T-cell (primary cell): ENCODE measurements around the gene CLHC1. TPM values are rescaled to one million over a fixed set of nuclear protein-coding genes. Genes with fewer than 3 reads are reported as not detected.
A peak's percentile ranks its signal among the peaks of the same experiment; 100 is the strongest.
"Not testable (repeated sequence)": the region's sequence is repeated elsewhere in the genome, so short reads cannot be mapped to it uniquely, and the experiment has no call there.

Experiments
- ATAC-seq, 4 experiments: fragments of 200-7000 bp in 3 of 4; fragments of 150-1000 bp in 1 of 4; cut with Tn5 transposase; replicated peaks in 1 of 4; 1 replicate in 3 of 4; 2 replicates in 1 of 4; pipeline ENCODE4 v1.10.0; 2021; ENCODE audit warnings: moderate library complexity in 3 of 4, mild to moderate bottlenecking in 2 of 4, moderate number of reproducible peaks in 1 of 4
- CTCF ChIA-PET, 2 donors: fragments of 300-600 bp; sonication (Branson Sonifier 250); formaldehyde crosslinking; loops; one replicate each; lab custom pipeline; 2022; ENCODE audit warnings: antibody characterized with exemption in 2 of 2; lab: Charles Lee
- POLR2A ChIA-PET, 2 donors: fragments of 300-600 bp; sonication (Branson Sonifier 250); formaldehyde crosslinking; loops; one replicate each; lab custom pipeline; 2022; ENCODE audit warnings: antibody characterized with exemption in 2 of 2; lab: Charles Lee
- DNase-seq, 35 experiments: peaks; one replicate each; pipeline versions ENCODE4 v3.0.0 to v3.0.0-alpha.2; 2013 to 2023
- H3K27ac ChIP-seq: one replicate; pipeline ENCODE4 v1.5.1; 2013; ENCODE audit warnings: low read length
- H3K27me3 ChIP-seq, 2 experiments: replicated peaks in 1 of 2; 1 replicate in 1 of 2; 2 replicates in 1 of 2; pipeline versions ENCODE4 v1.6.1 to v1.7.0; 2013; ENCODE audit warnings: low read length in 1 of 2, mixed read lengths in 1 of 2; ENCODE audit not compliant: control insufficient read depth in 2 of 2, insufficient read depth in 2 of 2; ENCODE audit errors: extremely low read depth in 1 of 2
- H3K36me3 ChIP-seq, 2 donors: 1 replicate in 1 of 2; 2 replicates in 1 of 2; pipeline versions ENCODE4 v1.6.1 to v1.7.0; 2013; ENCODE audit warnings: low read length in 1 of 2; ENCODE audit not compliant: control insufficient read depth in 2 of 2, insufficient read depth in 1 of 2; ENCODE audit errors: extremely low read depth in 1 of 2
- H3K4me1 ChIP-seq, 2 experiments: 1 replicate in 1 of 2; 2 replicates in 1 of 2; pipeline versions ENCODE4 v1.6.1 to v1.7.0; 2013; ENCODE audit warnings: low read length in 2 of 2, mixed read lengths in 1 of 2; ENCODE audit not compliant: insufficient read depth in 2 of 2, control insufficient read depth in 1 of 2; ENCODE audit errors: extremely low read depth in 1 of 2
- H3K4me3 ChIP-seq, 2 donors: 1 replicate in 1 of 2; 2 replicates in 1 of 2; pipeline versions ENCODE4 v1.5.1 to v1.7.0; 2013; ENCODE audit warnings: mild to moderate bottlenecking in 2 of 2, low read length in 1 of 2, moderate library complexity in 1 of 2; ENCODE audit not compliant: control insufficient read depth in 1 of 2; ENCODE audit errors: extremely low read depth in 1 of 2
- H3K9me3 ChIP-seq: 2 replicates; pipeline ENCODE4 v1.7.0; 2013
- H3K27ac Mint-ChIP-seq, 2 donors: one replicate each; pipeline ENCODE4 v1.8.0; 2020 to 2021; ENCODE audit warnings: mild to moderate bottlenecking in 2 of 2, mixed read lengths in 2 of 2
- H3K27me3 Mint-ChIP-seq, 2 donors: one replicate each; pipeline ENCODE4 v1.8.0; 2021 to 2022; ENCODE audit warnings: mixed read lengths in 2 of 2
- H3K36me3 Mint-ChIP-seq: one replicate; pipeline ENCODE4 v1.8.0; 2021; ENCODE audit warnings: mixed read lengths
- H3K4me1 Mint-ChIP-seq, 3 donors: one replicate each; pipeline ENCODE4 v1.8.0; 2020 to 2022; ENCODE audit warnings: mixed read lengths in 3 of 3, mild to moderate bottlenecking in 1 of 3
- H3K4me3 Mint-ChIP-seq, 3 donors: one replicate each; pipeline ENCODE4 v1.8.0; 2020 to 2022; ENCODE audit warnings: mild to moderate bottlenecking in 3 of 3, mixed read lengths in 3 of 3, moderate library complexity in 3 of 3
- H3K9me3 Mint-ChIP-seq, 3 donors: one replicate each; pipeline ENCODE4 v1.8.0; 2020 to 2022; ENCODE audit warnings: mixed read lengths in 3 of 3
- WGBS: methylation state at CpG from one replicate; pipeline ENCODE4 v1.1.5; 2013; ENCODE audit warnings: missing lambda C conversion rate; ENCODE audit not compliant: insufficient coverage; 5-methylcytosine and 5-hydroxymethylcytosine counted together
- total RNA-seq, 35 experiments: library from RNA in 6 of 35; stranded (reverse) in 6 of 35; fragments of 120-200 nt in 1 of 35; gene quantifications; one replicate each; pipeline versions ENCODE4 v1.2.1 to v1.2.4 and lab custom pipeline; 2013 to 2026

Gene CLHC1
- total RNA-seq, 5 donors from 2014 or later (not counting 1 experiment from before 2014, with no cell fraction given), result 5.7 to 14.3 (median 9.2) TPM

- peak overlapping the region; percentile 98 to 100 (median 99) for H3K4me3 Mint-ChIP-seq
- peaks cover 0 to 5% (median 0%) of the 10 kb centered on the region in 3 donors for H3K9me3 Mint-ChIP-seq
- H3K36me3 Mint-ChIP-seq, result peaks cover 20% of the 10 kb centered on the region
- Histone ChIP-seq H3K4me3 (no peak overlapping the region), H3K4me1 (peaks cover 25 to 35% of the 10 kb centered on the region in 2 experiments), H3K36me3 (peaks cover 0 to 23% of the 10 kb centered on the region in 2 donors), H3K9me3 (no peaks in the 10 kb centered on the region), H3K27me3 (no peaks in the 10 kb centered on the region), H3K27ac (no peak overlapping the region)
- peaks cover 69 to 70% (median 69%) of the 10 kb centered on the region in 3 donors for H3K4me1 Mint-ChIP-seq
- H3K27ac Mint-ChIP-seq, result peak overlapping the region; percentile 12 to 45
- POLR2A ChIA-PET, result no interaction called here
- 100% methylated on average over 3 of the region's 3 CpGs for WGBS
- ATAC-seq (no peak), DNase-seq (no peak)
- H3K27me3 Mint-ChIP-seq, result no peaks in the 10 kb centered on the region
- CTCF ChIA-PET, result no interaction called here
Measured at GRCh38 chr2:55230551-55230950, 1.5 kb downstream of the CLHC1 start.

DNA sequence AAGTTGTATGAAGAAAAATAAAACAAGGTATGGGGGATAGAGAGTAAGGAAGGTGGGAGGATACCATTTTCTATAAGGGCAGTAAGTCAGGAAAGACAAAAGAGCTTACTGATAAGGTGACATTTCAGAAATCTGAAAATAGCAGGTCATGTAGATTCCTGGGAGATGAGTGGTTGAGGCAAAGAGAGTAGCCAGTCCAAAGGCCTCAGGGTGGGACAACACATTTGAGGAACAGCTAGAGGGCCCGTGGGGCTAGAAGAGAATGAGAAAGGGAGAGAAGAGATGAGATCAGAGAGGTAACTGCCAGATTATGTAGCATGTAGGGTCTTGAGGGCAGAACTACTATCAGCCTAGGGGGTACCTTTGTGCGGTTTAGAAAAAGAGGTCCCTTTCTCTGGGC is 2.9 kb downstream of the CLHC1 start:
- Histone ChIP-seq H3K4me1 (peaks cover 20 to 37% of the 10 kb centered on the region in 2 experiments), H3K36me3 (peaks cover 4 to 9% of the 10 kb centered on the region in 2 donors), H3K4me3 (no peak overlapping the region), H3K27me3 (no peaks in the 10 kb centered on the region), H3K27ac (no peak overlapping the region), H3K9me3 (no peaks in the 10 kb centered on the region)
- no peak overlapping the region for H3K4me3 Mint-ChIP-seq
- no peaks in the 10 kb centered on the region for H3K27me3 Mint-ChIP-seq
- POLR2A ChIA-PET, result no interaction called here
- peaks cover 56 to 63% (median 57%) of the 10 kb centered on the region in 3 donors for H3K4me1 Mint-ChIP-seq
- CTCF ChIA-PET, result no interaction called here
- WGBS, result 100% methylated on average over 2 of the region's 2 CpGs
- peaks cover 9% of the 10 kb centered on the region for H3K36me3 Mint-ChIP-seq
- peak overlapping the region; percentile 37 to 68 for H3K27ac Mint-ChIP-seq
- no peak for DNase-seq
- ATAC-seq, result no peak
- peaks cover 0 to 5% (median 0%) of the 10 kb centered on the region in 3 donors for H3K9me3 Mint-ChIP-seq

- peaks cover 47 to 53% (median 48%) of the 10 kb centered on the region in 3 donors for H3K4me1 Mint-ChIP-seq
- DNase-seq (no peak), ATAC-seq (no peak)
- Histone ChIP-seq H3K4me1 (peaks cover 15 to 32% of the 10 kb centered on the region in 2 experiments), H3K27me3 (no peaks in the 10 kb centered on the region), H3K36me3 (peaks cover 0 to 4% of the 10 kb centered on the region in 2 donors), H3K9me3 (no peaks in the 10 kb centered on the region), H3K4me3 (no peak overlapping the region), H3K27ac (peak overlapping the region; percentile 62)
- ChIA-PET POLR2A (no interaction called here), CTCF (no interaction called here)
- peak overlapping the region; percentile 90 to 92 for H3K27ac Mint-ChIP-seq
- H3K4me3 Mint-ChIP-seq, result peak overlapping the region; percentile 25 to 52 (median 32)
- H3K9me3 Mint-ChIP-seq, result peaks cover 0 to 5% (median 0%) of the 10 kb centered on the region in 3 donors
- H3K36me3 Mint-ChIP-seq, result peaks cover 2% of the 10 kb centered on the region
- no peaks in the 10 kb centered on the region for H3K27me3 Mint-ChIP-seq
Measured at GRCh38 chr2:55228226-55228563, 3.9 kb downstream of the CLHC1 start.

GRCh38 chr2:55227437-55228225 is 4.5 kb downstream of the CLHC1 start:
- H3K27me3 ChIP-seq, H3K27me3 Mint-ChIP-seq, H3K9me3 ChIP-seq, CTCF ChIA-PET, H3K36me3 Mint-ChIP-seq, POLR2A ChIA-PET, H3K36me3 ChIP-seq, H3K4me3 ChIP-seq, H3K9me3 Mint-ChIP-seq: not testable (repeated sequence)
- DNase-seq, result peak in 1 of 35 experiments; percentile 40
- Histone ChIP-seq H3K4me1 (peaks cover 18 to 34% of the 10 kb centered on the region in 2 experiments), H3K27ac (peak overlapping the region; percentile 62)
- peaks cover 49 to 53% (median 50%) of the 10 kb centered on the region in 3 donors for H3K4me1 Mint-ChIP-seq
- peak in 2 of 4 experiments; percentile 19 to 20 for ATAC-seq
- H3K4me3 Mint-ChIP-seq, result peak overlapping the region; percentile 25 to 52 (median 32)
- peak overlapping the region; percentile 90 to 92 for H3K27ac Mint-ChIP-seq
- 0% methylated on average over 1 of the region's 7 CpGs for WGBS

GRCh38 chr2:55225481-55226020 is 6.5 kb downstream of the CLHC1 start:
- peak overlapping the region; percentile 64 to 72 for H3K27ac Mint-ChIP-seq
- POLR2A ChIA-PET, result interaction anchor here in 1 of 2 donors (0.5 kb wide), 1 partner anchor 268 kb away, joined by 3 read pairs; no protein-coding TSS in a partner anchor
- Histone ChIP-seq H3K27ac (no peak overlapping the region), H3K36me3 (peaks cover 0 to 4% of the 10 kb centered on the region in 2 donors), H3K4me1 (peaks cover 22 to 31% of the 10 kb centered on the region in 2 experiments), H3K4me3 (no peak overlapping the region), H3K27me3 (no peaks in the 10 kb centered on the region), H3K9me3 (no peaks in the 10 kb centered on the region)
- no peaks in the 10 kb centered on the region for H3K36me3 Mint-ChIP-seq
- no peak overlapping the region for H3K4me3 Mint-ChIP-seq
- H3K4me1 Mint-ChIP-seq, result peaks cover 51 to 61% (median 55%) of the 10 kb centered on the region in 3 donors
- peaks cover 0 to 5% (median 0%) of the 10 kb centered on the region in 3 donors for H3K9me3 Mint-ChIP-seq
- no peaks in the 10 kb centered on the region for H3K27me3 Mint-ChIP-seq
- DNase-seq (no peak), ATAC-seq (no peak)
- CTCF ChIA-PET, result interaction anchor here in 1 of 2 donors (0.6 kb wide), 1 partner anchor 160 kb away, joined by 3 read pairs; no protein-coding TSS in a partner anchor
- WGBS, result 95% methylated on average over 11 of the region's 19 CpGs

- H3K4me1 ChIP-seq, result peaks cover 22 to 31% of the 10 kb centered on the region in 2 experiments
- DNase-seq (no peak), ATAC-seq (no peak)
- Mint-ChIP-seq H3K36me3 (no peaks in the 10 kb centered on the region), H3K27ac (peak overlapping the region; percentile 43 to 86), H3K4me3 (no peak overlapping the region), H3K9me3 (peaks cover 0 to 5% (median 0%) of the 10 kb centered on the region in 3 donors), H3K4me1 (peaks cover 44 to 55% (median 53%) of the 10 kb centered on the region in 3 donors), H3K27me3 (no peaks in the 10 kb centered on the region)
- no peak overlapping the region for H3K27ac ChIP-seq
- H3K9me3 ChIP-seq, result no peaks in the 10 kb centered on the region
- POLR2A ChIA-PET, result interaction anchor here in 1 of 2 donors (0.5 to 1.0 kb wide), 3 partner anchors 10 to 377 kb away, joined by 3 to 4 read pairs (median 4); no protein-coding TSS in a partner anchor
- CTCF ChIA-PET, result interaction anchor here in 1 of 2 donors (0.6 to 2.1 kb wide), 2 partner anchors 8 to 161 kb away, joined by 3 to 9 read pairs; partner anchors contain the start of genes CLHC1 and RPS27A
- H3K4me3 ChIP-seq, result no peak overlapping the region
- no peaks in the 10 kb centered on the region for H3K27me3 ChIP-seq
- H3K36me3 ChIP-seq, result peaks cover 0 to 4% of the 10 kb centered on the region in 2 donors
- 95% methylated on average over 17 of the region's 19 CpGs for WGBS
Measured at GRCh38 chr2:55224761-55225261, 7.3 kb downstream of the CLHC1 start.
